Loucy (cell line): ENCODE results near the gene PPP1CB.
"Not testable (repeated sequence)": the region's sequence is repeated elsewhere in the genome, so short reads cannot be mapped to it uniquely, and the experiment has no call there.

Source experiments
- CTCF ChIP-seq: fragments of 200-600 bp; sonication (generic); conservative IDR thresholded peaks from 2 replicates; pipeline ENCODE4 v1.5.1; 2014; ENCODE audit warnings: mild to moderate bottlenecking, antibody characterized with exemption, low read length
- EZH2phosphoT487 ChIP-seq: fragments of 200-600 bp; IDR thresholded peaks from 2 replicates; pipeline ENCODE4 v1.6.1; 2018; ENCODE audit warnings: antibody characterized with exemption, mild to moderate bottlenecking, moderate library complexity, borderline replicate concordance

DNA sequence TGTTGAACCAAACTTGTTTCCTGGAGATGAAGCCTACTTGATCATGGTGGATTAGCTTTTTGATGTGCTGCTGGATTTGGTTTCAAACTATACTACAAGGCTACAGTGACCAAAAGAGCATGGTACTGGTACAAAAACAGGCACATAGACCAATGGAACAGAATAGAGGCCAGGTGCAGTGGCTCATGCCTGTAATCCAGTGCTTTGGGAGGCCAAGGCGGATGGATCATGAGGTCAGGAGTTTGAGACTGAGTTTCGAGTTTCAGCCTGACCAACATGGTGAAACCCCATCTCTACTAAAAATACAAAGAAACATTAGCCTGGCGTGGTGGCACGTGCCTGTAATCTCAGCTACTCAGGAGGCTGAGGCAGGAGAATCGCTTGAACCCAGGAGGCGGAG lies 9.0 kb upstream of the PPP1CB start:
- TF ChIP-seq CTCF, EZH2phosphoT487: not testable (repeated sequence)
